BE2C (cell line): ENCODE results near the gene CACNA1F. TPM values are rescaled to one million over a fixed set of nuclear protein-coding genes. Genes with fewer than 3 reads are reported as not detected.

Experiments
- DNase-seq: peaks from one replicate; pipeline ENCODE4 v3.0.0-alpha.2; 2020
- H3K27me3 ChIP-seq: fragments of 250-450 bp; sonication (Bioruptor Pico); 2 replicates; pipeline ENCODE4 v1.5.1; 2020; ENCODE audit warnings: mild to moderate bottlenecking
- H3K36me3 ChIP-seq: fragments of 250-450 bp; sonication (Bioruptor Pico); 2 replicates; pipeline ENCODE4 v1.5.1; 2020; ENCODE audit warnings: mild to moderate bottlenecking
- H3K4me1 ChIP-seq: fragments of 250-450 bp; sonication (Bioruptor Pico); 2 replicates; pipeline ENCODE4 v1.5.1; 2020
- H3K4me3 ChIP-seq: 2 replicates; pipeline ENCODE4 v1.5.1; 2011; ENCODE audit warnings: low read depth, low read length
- H3K9me3 ChIP-seq: fragments of 250-450 bp; sonication (Bioruptor Pico); 2 replicates; pipeline ENCODE4 v1.5.1; 2020
- polyA plus RNA-seq: library from polyadenylated mRNA; unstranded; fragments of >200 nt; gene quantifications from one replicate; pipeline ENCODE4 v1.2.1, GENCODE V29; 2012; ENCODE audit warnings: low read depth, missing spikeins; ENCODE audit not compliant: insufficient read length, insufficient read depth
- TF ChIP-seq, protein P1 (sequence below): IDR thresholded peaks from 2 replicates; pipeline ENCODE4 v1.5.1; 2012; ENCODE audit warnings: mild to moderate bottlenecking, low read depth, low read length

The CACNA1F gene
- 0.25 TPM for polyA plus RNA-seq

- Histone ChIP-seq H3K4me3 (no peak within 1 kb of the TSS), H3K9me3 (no peaks in the 10 kb centered on the region)
- no peak for DNase-seq
Observed at GRCh38 chrX:49233176-49233575, at the start of gene CACNA1F. TSS of gene CACNA1F (minus strand) at chrX:49233340. CDS start at chrX:49233309, 31 bp downstream.

GRCh38 chrX:49282647-49283011 lies 49.5 kb upstream of the CACNA1F start:
- Histone ChIP-seq H3K9me3 (no peaks in the 10 kb centered on the region), H3K4me1 (peaks cover 6% of the 10 kb centered on the region), H3K36me3 (no peaks in the 10 kb centered on the region), H3K4me3 (peak overlapping the region; percentile 38), H3K27me3 (no peaks in the 10 kb centered on the region)
- DNase-seq, result peak; percentile 49
- TF ChIP-seq, protein P1, sequence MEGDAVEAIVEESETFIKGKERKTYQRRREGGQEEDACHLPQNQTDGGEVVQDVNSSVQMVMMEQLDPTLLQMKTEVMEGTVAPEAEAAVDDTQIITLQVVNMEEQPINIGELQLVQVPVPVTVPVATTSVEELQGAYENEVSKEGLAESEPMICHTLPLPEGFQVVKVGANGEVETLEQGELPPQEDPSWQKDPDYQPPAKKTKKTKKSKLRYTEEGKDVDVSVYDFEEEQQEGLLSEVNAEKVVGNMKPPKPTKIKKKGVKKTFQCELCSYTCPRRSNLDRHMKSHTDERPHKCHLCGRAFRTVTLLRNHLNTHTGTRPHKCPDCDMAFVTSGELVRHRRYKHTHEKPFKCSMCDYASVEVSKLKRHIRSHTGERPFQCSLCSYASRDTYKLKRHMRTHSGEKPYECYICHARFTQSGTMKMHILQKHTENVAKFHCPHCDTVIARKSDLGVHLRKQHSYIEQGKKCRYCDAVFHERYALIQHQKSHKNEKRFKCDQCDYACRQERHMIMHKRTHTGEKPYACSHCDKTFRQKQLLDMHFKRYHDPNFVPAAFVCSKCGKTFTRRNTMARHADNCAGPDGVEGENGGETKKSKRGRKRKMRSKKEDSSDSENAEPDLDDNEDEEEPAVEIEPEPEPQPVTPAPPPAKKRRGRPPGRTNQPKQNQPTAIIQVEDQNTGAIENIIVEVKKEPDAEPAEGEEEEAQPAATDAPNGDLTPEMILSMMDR, result peak; percentile 53

More at GRCh38 chrX:49233176-49233575, at the start of gene CACNA1F:
- H3K4me1 ChIP-seq, result no peaks in the 10 kb centered on the region
- H3K27me3 ChIP-seq, result no peaks in the 10 kb centered on the region
- no peaks in the 10 kb centered on the region for H3K36me3 ChIP-seq
- TF ChIP-seq, protein P1, result no peak

GRCh38 chrX:49278081-49278480 lies 44.9 kb upstream of the CACNA1F start:
- Histone ChIP-seq H3K9me3 (no peaks in the 10 kb centered on the region), H3K4me3 (no peak overlapping the region), H3K4me1 (peaks cover 6% of the 10 kb centered on the region), H3K27me3 (no peaks in the 10 kb centered on the region), H3K36me3 (no peaks in the 10 kb centered on the region)
- no peak for DNase-seq
- TF ChIP-seq, protein P1, result no peak

- TF ChIP-seq, protein P1, result no peak
Observed at GRCh38 chrX:49277535-49277830, 44.3 kb upstream of the CACNA1F start.

GRCh38 chrX:49276671-49277534 lies 43.8 kb upstream of the CACNA1F start:
- DNase-seq, result no peak
- TF ChIP-seq, protein P1, result no peak
- Histone ChIP-seq H3K36me3 (no peaks in the 10 kb centered on the region), H3K9me3 (no peaks in the 10 kb centered on the region), H3K4me3 (no peak overlapping the region), H3K27me3 (no peaks in the 10 kb centered on the region), H3K4me1 (no peaks in the 10 kb centered on the region)

More at GRCh38 chrX:49277535-49277830, 44.3 kb upstream of the CACNA1F start:
- H3K4me3 ChIP-seq, result no peak overlapping the region
- H3K36me3 ChIP-seq, result no peaks in the 10 kb centered on the region
- H3K9me3 ChIP-seq, result no peaks in the 10 kb centered on the region
- H3K4me1 ChIP-seq, result peaks cover 4% of the 10 kb centered on the region
- no peak for DNase-seq
- no peaks in the 10 kb centered on the region for H3K27me3 ChIP-seq

GRCh38 chrX:49276207-49276606 lies 43.1 kb upstream of the CACNA1F start:
- DNase-seq, result no peak
- TF ChIP-seq, protein P1, result no peak
- Histone ChIP-seq H3K4me3 (no peak overlapping the region), H3K9me3 (no peaks in the 10 kb centered on the region), H3K36me3 (no peaks in the 10 kb centered on the region), H3K27me3 (no peaks in the 10 kb centered on the region), H3K4me1 (no peaks in the 10 kb centered on the region)
